Measurements from ENCODE around the gene BCKDHA. TPM values are rescaled to one million over a fixed set of nuclear protein-coding genes. Genes with fewer than 3 reads are reported as not detected.
"Not testable (repeated sequence)": the region's sequence is repeated elsewhere in the genome, so short reads cannot be mapped to it uniquely, and the experiment has no call there.

The BCKDHA gene
- total and polyA plus RNA-seq, 9 donors, result 3.8 to 43.8 (median 19.0) TPM

DNA sequence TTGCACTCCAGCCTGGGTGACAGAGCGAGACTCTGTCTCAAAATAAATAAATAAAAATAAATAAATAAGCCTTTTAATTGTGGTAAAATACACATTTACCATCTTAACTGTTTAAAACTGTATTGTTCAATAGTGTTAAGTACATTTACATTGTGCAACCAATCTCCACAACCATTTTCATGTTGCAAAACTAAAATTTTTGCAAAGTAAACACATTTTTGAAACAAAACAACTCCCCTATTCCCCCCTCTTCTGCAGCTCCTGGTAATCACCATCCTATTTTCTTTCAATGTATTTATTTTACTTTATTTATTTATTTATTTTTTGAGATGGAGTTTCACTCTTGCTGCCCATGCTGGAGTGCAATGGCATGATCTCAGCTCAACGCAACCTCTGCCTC is 27.8 kb upstream of the BCKDHA start:
- TF ChIP-seq EP300 (IDR thresholded peaks at IDR 0.05), result no peak
- TF ChIP-seq, protein P1, sequence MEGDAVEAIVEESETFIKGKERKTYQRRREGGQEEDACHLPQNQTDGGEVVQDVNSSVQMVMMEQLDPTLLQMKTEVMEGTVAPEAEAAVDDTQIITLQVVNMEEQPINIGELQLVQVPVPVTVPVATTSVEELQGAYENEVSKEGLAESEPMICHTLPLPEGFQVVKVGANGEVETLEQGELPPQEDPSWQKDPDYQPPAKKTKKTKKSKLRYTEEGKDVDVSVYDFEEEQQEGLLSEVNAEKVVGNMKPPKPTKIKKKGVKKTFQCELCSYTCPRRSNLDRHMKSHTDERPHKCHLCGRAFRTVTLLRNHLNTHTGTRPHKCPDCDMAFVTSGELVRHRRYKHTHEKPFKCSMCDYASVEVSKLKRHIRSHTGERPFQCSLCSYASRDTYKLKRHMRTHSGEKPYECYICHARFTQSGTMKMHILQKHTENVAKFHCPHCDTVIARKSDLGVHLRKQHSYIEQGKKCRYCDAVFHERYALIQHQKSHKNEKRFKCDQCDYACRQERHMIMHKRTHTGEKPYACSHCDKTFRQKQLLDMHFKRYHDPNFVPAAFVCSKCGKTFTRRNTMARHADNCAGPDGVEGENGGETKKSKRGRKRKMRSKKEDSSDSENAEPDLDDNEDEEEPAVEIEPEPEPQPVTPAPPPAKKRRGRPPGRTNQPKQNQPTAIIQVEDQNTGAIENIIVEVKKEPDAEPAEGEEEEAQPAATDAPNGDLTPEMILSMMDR (IDR thresholded peaks at IDR 0.05), result no peak
- no peak for TF ChIP-seq POLR2A (IDR thresholded peaks at IDR 0.05)
- H3K27me3 ChIP-seq, result no peaks in the 10 kb centered on the region
- no peaks in the 10 kb centered on the region for H3K9me3 ChIP-seq
- H3K4me1 ChIP-seq (ENCODE audit: insufficient read depth), result peaks cover under 1% of the 10 kb centered on the region
- WGBS, 3 donors, result 98 to 99% (median 99%) methylated on average over 2 of the region's 2 CpGs
- no peaks in the 10 kb centered on the region for H3K36me3 ChIP-seq
- no peak overlapping the region for H3K4me3 ChIP-seq
- no peak for DNase-seq
- no peak overlapping the region for H3K27ac ChIP-seq
- intact Hi-C loops (cut with DNase I), result no loop called here

DNA sequence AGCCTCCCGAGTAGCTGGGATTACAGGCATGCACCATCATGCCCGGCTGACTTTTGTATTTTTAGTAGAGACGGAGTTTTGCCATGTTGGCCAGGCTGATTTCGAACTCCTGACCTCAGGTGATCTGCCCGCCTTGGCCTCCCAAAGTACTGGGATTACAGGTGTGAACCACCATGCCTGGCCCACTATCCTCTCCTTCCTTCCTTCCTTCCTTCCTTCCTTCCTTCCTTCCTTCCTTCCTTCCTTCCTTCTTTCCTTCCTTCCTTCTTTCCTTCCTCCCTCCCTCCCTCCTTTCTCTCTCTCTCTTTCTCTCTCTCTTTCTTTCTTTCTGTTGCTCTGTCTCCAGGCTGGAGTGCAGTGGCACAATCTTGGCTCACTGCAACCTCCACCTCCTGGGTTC is 26.5 kb upstream of the BCKDHA start:
- H3K27ac ChIP-seq; H3K4me1 ChIP-seq (ENCODE audit: insufficient read depth); H3K27me3 ChIP-seq; H3K36me3 ChIP-seq; H3K4me3 ChIP-seq; DNase-seq; intact Hi-C loops (cut with DNase I); H3K9me3 ChIP-seq: not testable (repeated sequence)
- 90 to 95% (median 95%) methylated on average over 5 of the region's 5 CpGs for WGBS, 3 donors

DNA sequence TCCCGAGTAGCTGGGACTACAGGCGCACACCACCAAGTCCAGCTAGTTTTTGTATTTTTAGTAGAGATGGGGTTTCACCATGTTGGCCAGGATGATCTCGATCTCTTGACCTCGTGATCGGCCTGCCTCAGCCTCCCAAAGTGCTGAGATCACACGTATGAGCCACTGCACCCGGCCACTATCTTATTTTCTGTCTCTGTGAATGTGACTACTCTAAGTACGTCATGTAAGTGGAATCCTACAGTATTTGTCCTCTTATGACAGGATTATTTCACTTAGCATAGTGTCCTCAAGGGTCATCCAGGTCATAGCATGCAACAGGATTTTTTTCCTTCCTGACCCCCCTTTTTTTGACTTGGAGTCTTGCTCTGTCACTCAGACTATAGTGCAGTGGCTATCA is 26.1 kb upstream of the BCKDHA start:
- Histone ChIP-seq H3K27ac (no peak overlapping the region), H3K4me3 (no peak overlapping the region), H3K4me1 (ENCODE audit: insufficient read depth) (peaks cover 6% of the 10 kb centered on the region), H3K9me3 (no peaks in the 10 kb centered on the region), H3K36me3 (no peaks in the 10 kb centered on the region), H3K27me3 (no peaks in the 10 kb centered on the region)
- WGBS, 3 donors, result 91 to 96% (median 92%) methylated on average over 8 of the region's 8 CpGs
- TF ChIP-seq EP300 (IDR thresholded peaks at IDR 0.05) (no peak), POLR2A (IDR thresholded peaks at IDR 0.05) (no peak)
- TF ChIP-seq, protein P1 (IDR thresholded peaks at IDR 0.05), result no peak
- DNase-seq, result no peak
- intact Hi-C loops (cut with DNase I), result no loop called here

DNA sequence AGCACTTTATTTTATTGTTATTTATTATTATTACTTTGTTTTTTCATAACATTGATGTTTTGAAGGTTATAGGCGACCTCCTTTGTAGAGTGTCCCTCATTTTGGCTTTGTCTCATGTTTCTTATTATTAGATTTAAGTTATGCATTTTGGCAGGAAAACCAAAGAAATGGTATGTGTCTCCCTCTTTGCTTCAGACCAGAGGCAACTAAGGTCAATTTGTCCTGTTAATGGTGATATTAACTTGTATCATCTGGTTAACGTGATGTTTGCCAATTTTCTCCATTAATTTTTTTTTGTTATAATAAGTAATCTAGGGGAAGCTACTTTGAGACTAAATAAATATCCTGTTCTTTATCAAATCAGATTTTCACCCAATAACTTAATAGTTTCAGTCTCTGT is 25.1 kb upstream of the BCKDHA start:
- TF ChIP-seq POLR2A (IDR thresholded peaks at IDR 0.05) (no peak), EP300 (IDR thresholded peaks at IDR 0.05) (no peak)
- TF ChIP-seq, protein P1 (IDR thresholded peaks at IDR 0.05), result no peak
- no peak overlapping the region for H3K4me3 ChIP-seq
- WGBS, 3 donors, result 21 to 41% (median 41%) methylated on average over 2 of the region's 2 CpGs
- no peak for DNase-seq
- H3K27me3 ChIP-seq, result no peaks in the 10 kb centered on the region
- H3K27ac ChIP-seq, result no peak overlapping the region
- H3K36me3 ChIP-seq, result no peaks in the 10 kb centered on the region
- peaks cover 6% of the 10 kb centered on the region for H3K4me1 ChIP-seq (ENCODE audit: insufficient read depth)
- intact Hi-C loops (cut with DNase I), result no loop called here
- H3K9me3 ChIP-seq, result no peaks in the 10 kb centered on the region

DNA sequence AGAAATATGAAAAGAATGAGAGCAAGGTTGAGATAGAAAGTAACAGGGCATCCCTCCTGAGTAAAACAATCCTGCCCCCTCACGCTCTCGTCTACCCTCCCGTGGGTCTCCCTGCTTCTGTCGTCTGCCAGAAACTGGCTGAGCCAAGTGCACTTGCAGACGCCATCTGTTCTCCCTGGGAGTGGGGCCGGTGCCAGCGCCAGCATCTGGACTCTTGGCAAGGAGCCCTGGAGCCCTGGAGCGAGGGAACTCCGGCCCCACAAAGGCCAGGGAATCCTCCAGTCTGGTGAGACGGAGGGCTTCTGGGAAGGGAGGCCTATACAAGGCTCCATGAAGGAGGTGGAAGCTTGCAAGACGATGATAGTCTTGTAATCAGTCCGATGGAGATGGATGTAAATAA is 23.6 kb upstream of the BCKDHA start:
- no peaks in the 10 kb centered on the region for H3K9me3 ChIP-seq
- DNase-seq, result peak; percentile 93 to 98 (median 95)
- intact Hi-C loops (cut with DNase I), result no loop called here
- H3K36me3 ChIP-seq, result no peaks in the 10 kb centered on the region
- no peak overlapping the region for H3K4me3 ChIP-seq
- 1 to 5% (median 2%) methylated on average over 12 of the region's 12 CpGs for WGBS, 3 donors
- TF ChIP-seq, protein P1 (IDR thresholded peaks at IDR 0.05), result no peak
- no peak for TF ChIP-seq EP300 (IDR thresholded peaks at IDR 0.05)
- TF ChIP-seq POLR2A (IDR thresholded peaks at IDR 0.05), result no peak
- peak overlapping the region in 1 of 2 donors; percentile 19 for H3K27ac ChIP-seq
- H3K4me1 ChIP-seq (ENCODE audit: insufficient read depth), result peaks cover 8% of the 10 kb centered on the region
- H3K27me3 ChIP-seq, result no peaks in the 10 kb centered on the region
